Nephron (organoid): ENCODE results near the gene CDC42EP1.

Experiments used
- H3K27ac Mint-ChIP-seq, 3 experiments: 2 replicates each; pipeline ENCODE4 v1.8.0; 2020; ENCODE audit warnings: mixed read lengths in 3 of 3, mild to moderate bottlenecking in 2 of 3, moderate library complexity in 1 of 3
- H3K27me3 Mint-ChIP-seq: 2 replicates; pipeline ENCODE4 v1.8.0; 2021; ENCODE audit warnings: low read depth, mild to moderate bottlenecking, moderate library complexity, mixed read lengths
- H3K36me3 Mint-ChIP-seq: 2 replicates; pipeline ENCODE4 v1.8.0; 2020; ENCODE audit warnings: low read depth, mixed read lengths
- H3K4me1 Mint-ChIP-seq: 2 replicates; pipeline ENCODE4 v1.8.0; 2020; ENCODE audit warnings: mixed read lengths
- H3K4me3 Mint-ChIP-seq, 3 experiments: 2 replicates each; pipeline ENCODE4 v1.8.0; 2020; ENCODE audit warnings: mild to moderate bottlenecking in 3 of 3, mixed read lengths in 3 of 3, moderate library complexity in 2 of 3
- H3K9me3 Mint-ChIP-seq: 2 replicates; pipeline ENCODE4 v1.8.0; 2020; ENCODE audit warnings: mixed read lengths
- CTCF ChIP-seq, 3 experiments: fragments of 200-600 bp; sonication (generic); IDR thresholded peaks; one replicate each; pipeline ENCODE4 v1.5.0; 2021; ENCODE audit warnings: antibody characterized with exemption in 3 of 3; ENCODE audit not compliant: unreplicated experiment in 3 of 3

Gene CDC42EP1

GRCh38 chr22:37618072-37618656 lies 57.9 kb downstream of the CDC42EP1 start:
- H3K4me1 Mint-ChIP-seq = peaks cover 7% of the 10 kb centered on the region
- H3K27me3 Mint-ChIP-seq = no peaks in the 10 kb centered on the region
- H3K4me3 Mint-ChIP-seq = no peak overlapping the region
- H3K9me3 Mint-ChIP-seq = no peaks in the 10 kb centered on the region
- TF ChIP-seq CTCF (IDR thresholded peaks at IDR 0.05; ENCODE audit: unreplicated experiment in 3 of 3) = no peak
- H3K36me3 Mint-ChIP-seq = peaks cover 33% of the 10 kb centered on the region
- H3K27ac Mint-ChIP-seq = no peak overlapping the region

- H3K36me3 Mint-ChIP-seq = peaks cover 33% of the 10 kb centered on the region
Observed at GRCh38 chr22:37618674-37619073, 58.4 kb downstream of the CDC42EP1 start.

More at GRCh38 chr22:37618674-37619073, 58.4 kb downstream of the CDC42EP1 start:
- Mint-ChIP-seq H3K27ac (no peak overlapping the region), H3K9me3 (no peaks in the 10 kb centered on the region), H3K4me3 (no peak overlapping the region), H3K4me1 (peaks cover 5% of the 10 kb centered on the region), H3K27me3 (no peaks in the 10 kb centered on the region)
- TF ChIP-seq CTCF (IDR thresholded peaks at IDR 0.05; ENCODE audit: unreplicated experiment in 3 of 3) = no peak
